ENCODE results near the gene OR4D5. TPM values are rescaled to one million over a fixed set of nuclear protein-coding genes. Genes with fewer than 3 reads are reported as not detected.

OR4D5 gene
- polyA plus RNA-seq, 1 of the 3 experiments (the other 2 are of a cell fraction) = not detected

- TF ChIP-seq, protein P1, sequence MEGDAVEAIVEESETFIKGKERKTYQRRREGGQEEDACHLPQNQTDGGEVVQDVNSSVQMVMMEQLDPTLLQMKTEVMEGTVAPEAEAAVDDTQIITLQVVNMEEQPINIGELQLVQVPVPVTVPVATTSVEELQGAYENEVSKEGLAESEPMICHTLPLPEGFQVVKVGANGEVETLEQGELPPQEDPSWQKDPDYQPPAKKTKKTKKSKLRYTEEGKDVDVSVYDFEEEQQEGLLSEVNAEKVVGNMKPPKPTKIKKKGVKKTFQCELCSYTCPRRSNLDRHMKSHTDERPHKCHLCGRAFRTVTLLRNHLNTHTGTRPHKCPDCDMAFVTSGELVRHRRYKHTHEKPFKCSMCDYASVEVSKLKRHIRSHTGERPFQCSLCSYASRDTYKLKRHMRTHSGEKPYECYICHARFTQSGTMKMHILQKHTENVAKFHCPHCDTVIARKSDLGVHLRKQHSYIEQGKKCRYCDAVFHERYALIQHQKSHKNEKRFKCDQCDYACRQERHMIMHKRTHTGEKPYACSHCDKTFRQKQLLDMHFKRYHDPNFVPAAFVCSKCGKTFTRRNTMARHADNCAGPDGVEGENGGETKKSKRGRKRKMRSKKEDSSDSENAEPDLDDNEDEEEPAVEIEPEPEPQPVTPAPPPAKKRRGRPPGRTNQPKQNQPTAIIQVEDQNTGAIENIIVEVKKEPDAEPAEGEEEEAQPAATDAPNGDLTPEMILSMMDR (IDR thresholded peaks at IDR 0.05) = no peak
These were observed 39.9 kb downstream of the OR4D5 start (continued) for GRCh38 chr11:123979311-123979710.

Other genes with a start within 250 kb of the OR4D5 start
- 11.3 and 16.2 TPM in 2 replicates for gene ZNF202, start 198.0 kb upstream of the OR4D5 start, polyA plus RNA-seq (2012; rRNA removed)
- not detected in 2 replicates for gene OR6X1, start 185.1 kb upstream of the OR4D5 start, polyA plus RNA-seq (2012; rRNA removed)
- gene OR6M1, start 133.3 kb upstream of the OR4D5 start, polyA plus RNA-seq (2012; rRNA removed) = not detected in 2 replicates
- not detected in 2 replicates for gene TMEM225, start 53.9 kb upstream of the OR4D5 start, polyA plus RNA-seq (2012; rRNA removed)
- not detected in 2 replicates for gene OR8D4, start 37.5 kb upstream of the OR4D5 start, polyA plus RNA-seq (2012; rRNA removed)
- gene OR6T1, start 4.2 kb downstream of the OR4D5 start, polyA plus RNA-seq (2012; rRNA removed) = not detected in 2 replicates
- not detected in 2 replicates for gene OR10S1, start 38.2 kb downstream of the OR4D5 start, polyA plus RNA-seq (2012; rRNA removed)
- gene OR10G6, start 55.5 kb downstream of the OR4D5 start, polyA plus RNA-seq (2012; rRNA removed) = not detected in 2 replicates
- not detected in 2 replicates for gene OR10G4, start 73.4 kb downstream of the OR4D5 start, polyA plus RNA-seq (2012; rRNA removed)
- not detected in 2 replicates for gene OR10G9, start 83.4 kb downstream of the OR4D5 start, polyA plus RNA-seq (2012; rRNA removed)
- not detected in 2 replicates for gene OR10G8, start 87.2 kb downstream of the OR4D5 start, polyA plus RNA-seq (2012; rRNA removed)
- not detected in 2 replicates for gene OR10G7, start 101.7 kb downstream of the OR4D5 start, polyA plus RNA-seq (2012; rRNA removed)
- gene VWA5A, start 175.8 kb downstream of the OR4D5 start, polyA plus RNA-seq (2012; rRNA removed) = 7.6 and 11.7 TPM in 2 replicates
- not detected in 2 replicates for gene OR10D3, start 243.7 kb downstream of the OR4D5 start, polyA plus RNA-seq (2012; rRNA removed)

Data from SK-N-SH (cell line).